ENCODE results near the gene TSFM.

The TSFM gene

DNA sequence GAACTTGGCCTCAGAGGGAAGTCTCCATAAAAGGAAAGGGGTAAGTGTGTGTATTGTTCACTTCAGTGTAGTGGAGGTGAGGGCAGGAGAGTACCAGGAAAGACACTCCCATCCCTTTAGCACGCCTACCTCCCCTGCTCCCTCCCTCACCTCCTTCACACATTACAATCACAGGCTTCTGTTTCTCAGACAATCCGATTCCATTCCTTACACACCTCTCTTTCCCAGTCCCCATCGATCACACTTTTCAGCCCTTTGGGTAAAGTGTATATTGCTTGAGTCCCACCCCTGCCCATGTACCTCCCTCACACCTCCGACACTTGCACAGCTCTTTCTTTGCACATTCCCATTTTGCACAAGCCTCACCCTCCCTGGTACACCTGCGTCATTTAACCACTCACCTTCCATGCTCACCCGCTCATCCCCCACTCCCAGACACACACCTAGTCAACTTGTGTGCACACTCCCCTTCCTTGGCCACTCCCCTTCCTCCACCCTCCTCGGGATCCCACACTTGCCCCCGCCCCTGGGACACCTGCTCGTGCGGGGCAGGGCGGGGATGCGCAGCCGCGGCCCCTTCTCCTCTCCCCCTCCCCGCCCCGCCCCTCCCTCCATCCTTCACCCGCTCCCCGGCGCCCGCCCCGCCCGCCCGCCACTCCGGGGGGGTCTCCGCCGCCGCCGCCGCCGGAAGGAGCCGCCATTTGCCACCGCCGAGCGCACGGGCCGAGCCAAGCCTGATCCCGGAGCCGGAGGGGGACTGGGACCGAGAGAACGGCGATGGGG, 28.0 kb upstream of the TSFM start, which contains the start of gene MARCHF9:
TSS of gene MARCHF9 (plus strand) at position 693 of the 783 bp plus-strand sequence. CDS start 426 bp downstream, outside the sequence.
- Histone ChIP-seq H3K4me2 (ENCODE audit: low read length) (peak within 1 kb of the TSS; percentile 99), H3K79me2 (ENCODE audit: low read length) (peaks cover 62% of the 10 kb centered on the region), H3K4me3 (ENCODE audit: low read length) (peak within 1 kb of the TSS; percentile 82), H3K36me3 (replicated peaks; ENCODE audit: low read depth, low read length) (peaks cover 38% of the 10 kb centered on the region), H3K9me3 (ENCODE audit: insufficient read depth, low read length) (no peaks in the 10 kb centered on the region), H2AFZ (ENCODE audit: low read depth, low read length) (no peak within 1 kb of the TSS), H3K27ac (ENCODE audit: low read length) (peak within 1 kb of the TSS; percentile 92), H3K9ac (ENCODE audit: low read length) (peak within 1 kb of the TSS; percentile 94), H3K4me1 (ENCODE audit: low read length) (peaks cover 32% of the 10 kb centered on the region), H4K20me1 (ENCODE audit: insufficient read depth, low read length) (peaks cover 8% of the 10 kb centered on the region), H3K27me3 (ENCODE audit: low read depth, low read length) (no peaks in the 10 kb centered on the region)
- TF ChIP-seq, protein P1, sequence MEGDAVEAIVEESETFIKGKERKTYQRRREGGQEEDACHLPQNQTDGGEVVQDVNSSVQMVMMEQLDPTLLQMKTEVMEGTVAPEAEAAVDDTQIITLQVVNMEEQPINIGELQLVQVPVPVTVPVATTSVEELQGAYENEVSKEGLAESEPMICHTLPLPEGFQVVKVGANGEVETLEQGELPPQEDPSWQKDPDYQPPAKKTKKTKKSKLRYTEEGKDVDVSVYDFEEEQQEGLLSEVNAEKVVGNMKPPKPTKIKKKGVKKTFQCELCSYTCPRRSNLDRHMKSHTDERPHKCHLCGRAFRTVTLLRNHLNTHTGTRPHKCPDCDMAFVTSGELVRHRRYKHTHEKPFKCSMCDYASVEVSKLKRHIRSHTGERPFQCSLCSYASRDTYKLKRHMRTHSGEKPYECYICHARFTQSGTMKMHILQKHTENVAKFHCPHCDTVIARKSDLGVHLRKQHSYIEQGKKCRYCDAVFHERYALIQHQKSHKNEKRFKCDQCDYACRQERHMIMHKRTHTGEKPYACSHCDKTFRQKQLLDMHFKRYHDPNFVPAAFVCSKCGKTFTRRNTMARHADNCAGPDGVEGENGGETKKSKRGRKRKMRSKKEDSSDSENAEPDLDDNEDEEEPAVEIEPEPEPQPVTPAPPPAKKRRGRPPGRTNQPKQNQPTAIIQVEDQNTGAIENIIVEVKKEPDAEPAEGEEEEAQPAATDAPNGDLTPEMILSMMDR (IDR thresholded peaks at IDR 0.05; ENCODE audit: low read depth, low read length): no peak
- no peak for TF ChIP-seq EZH2phosphoT487 (IDR thresholded peaks at IDR 0.05; ENCODE audit: low read depth)

DNA sequence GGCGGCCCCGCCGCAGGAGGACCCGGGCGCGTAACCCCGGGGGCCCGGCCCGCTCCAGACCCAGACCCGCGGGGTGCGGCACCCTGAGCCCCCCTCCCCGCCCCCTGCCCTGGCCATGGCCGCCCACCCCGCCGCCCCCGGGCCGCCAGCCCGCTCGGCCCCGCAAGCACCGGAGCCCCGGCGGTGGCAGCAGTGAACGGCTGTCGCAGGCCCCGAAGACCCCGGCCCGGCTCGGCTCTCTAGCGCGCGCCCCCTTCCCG, 27.5 kb upstream of the TSFM start:
- Histone ChIP-seq H3K36me3 (replicated peaks; ENCODE audit: low read depth, low read length) (peaks cover 42% of the 10 kb centered on the region), H4K20me1 (ENCODE audit: insufficient read depth, low read length) (peaks cover 13% of the 10 kb centered on the region), H3K4me1 (ENCODE audit: low read length) (peaks cover 32% of the 10 kb centered on the region), H3K4me2 (ENCODE audit: low read length) (peak overlapping the region; percentile 99), H3K27ac (ENCODE audit: low read length) (peak overlapping the region; percentile 92; the same call in 1 of the 2 replicates), H3K4me3 (ENCODE audit: low read length) (peak overlapping the region; percentile 82), H3K79me2 (ENCODE audit: low read length) (peaks cover 62% of the 10 kb centered on the region), H3K9me3 (ENCODE audit: insufficient read depth, low read length) (no peaks in the 10 kb centered on the region), H3K9ac (ENCODE audit: low read length) (peak overlapping the region; percentile 94), H2AFZ (ENCODE audit: low read depth, low read length) (no peak overlapping the region), H3K27me3 (ENCODE audit: low read depth, low read length) (no peaks in the 10 kb centered on the region)
- TF ChIP-seq, protein P1 (IDR thresholded peaks at IDR 0.05; ENCODE audit: low read depth, low read length): no peak
- no peak for TF ChIP-seq EZH2phosphoT487 (IDR thresholded peaks at IDR 0.05; ENCODE audit: low read depth)

DNA sequence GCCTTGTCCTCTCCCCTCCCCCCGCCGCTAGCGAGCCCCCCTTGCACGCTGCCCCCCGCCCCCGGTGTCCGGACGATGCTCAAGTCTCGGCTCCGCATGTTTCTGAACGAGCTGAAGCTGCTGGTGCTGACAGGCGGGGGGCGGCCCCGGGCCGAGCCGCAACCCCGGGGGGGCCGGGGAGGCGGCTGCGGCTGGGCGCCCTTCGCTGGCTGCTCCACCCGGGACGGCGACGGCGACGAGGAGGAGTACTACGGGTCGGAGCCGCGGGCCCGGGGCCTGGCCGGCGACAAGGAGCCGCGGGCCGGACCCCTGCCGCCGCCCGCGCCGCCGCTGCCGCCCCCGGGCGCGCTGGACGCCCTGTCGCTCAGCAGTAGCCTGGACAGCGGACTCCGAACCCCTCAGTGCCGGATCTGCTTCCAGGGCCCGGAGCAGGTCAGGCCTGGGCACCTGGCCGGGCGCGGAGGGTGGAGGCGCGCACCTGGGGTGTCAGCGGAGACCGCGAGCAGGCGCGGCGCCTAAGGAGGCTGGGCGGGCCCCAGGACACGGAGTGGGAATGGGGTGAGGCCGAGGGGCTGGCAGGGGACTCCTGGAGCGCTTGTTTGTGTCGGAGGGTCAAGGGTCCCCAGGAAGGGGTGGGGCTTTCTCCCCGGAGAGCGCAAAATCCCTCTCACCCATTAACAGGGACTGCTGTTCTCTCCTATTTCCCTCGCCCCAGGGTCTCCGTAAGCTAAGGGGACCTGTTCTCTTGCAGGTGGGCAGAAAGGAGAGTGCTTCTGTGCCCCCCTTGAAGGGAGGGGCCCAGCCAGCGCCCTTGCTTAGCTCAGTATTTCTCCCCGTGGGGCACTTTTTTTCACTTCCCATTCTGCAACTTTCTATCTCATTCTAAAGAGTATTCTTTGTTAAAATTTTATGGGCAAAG, 26.9 kb upstream of the TSFM start:
- Histone ChIP-seq H3K9me3 (ENCODE audit: insufficient read depth, low read length) (no peaks in the 10 kb centered on the region), H3K27ac (ENCODE audit: low read length) (peak overlapping the region; percentile 92), H3K9ac (ENCODE audit: low read length) (peak overlapping the region; percentile 94), H3K36me3 (replicated peaks; ENCODE audit: low read depth, low read length) (peaks cover 41% of the 10 kb centered on the region), H3K4me3 (ENCODE audit: low read length) (peak overlapping the region; percentile 82), H3K4me1 (ENCODE audit: low read length) (peaks cover 30% of the 10 kb centered on the region), H3K79me2 (ENCODE audit: low read length) (peaks cover 57% of the 10 kb centered on the region), H4K20me1 (ENCODE audit: insufficient read depth, low read length) (peaks cover 19% of the 10 kb centered on the region), H3K27me3 (ENCODE audit: low read depth, low read length) (no peaks in the 10 kb centered on the region), H2AFZ (ENCODE audit: low read depth, low read length) (no peak overlapping the region), H3K4me2 (ENCODE audit: low read length) (peak overlapping the region; percentile 99)
- TF ChIP-seq, protein P1 (IDR thresholded peaks at IDR 0.05; ENCODE audit: low read depth, low read length): no peak
- no peak for TF ChIP-seq EZH2phosphoT487 (IDR thresholded peaks at IDR 0.05; ENCODE audit: low read depth)

Measured in OCI-LY3 (cell line).